Activated gamma-delta T cell treated with anti-CD3 and anti-CD28 coated beads, Interleukin-2, amount 50 U/mL, for 16 hours (primary cell): ENCODE measurements around the gene FIG4.
"Not testable (repeated sequence)": the region's sequence is repeated elsewhere in the genome, so short reads cannot be mapped to it uniquely, and the experiment has no call there.

ENCODE experiments used
- DNase-seq: peaks from one replicate; pipeline ENCODE4 v3.0.0-alpha.2; 2020; ENCODE audit warnings: low read depth

Gene FIG4

GRCh38 chr6:109799129-109799528 is 108.0 kb downstream of the FIG4 start:
- no peak for DNase-seq

GRCh38 chr6:109799664-109800063 is 108.6 kb downstream of the FIG4 start:
- no peak for DNase-seq

- no peak for DNase-seq
These were observed 109.7 kb downstream of the FIG4 start for GRCh38 chr6:109800771-109801170.

DNA sequence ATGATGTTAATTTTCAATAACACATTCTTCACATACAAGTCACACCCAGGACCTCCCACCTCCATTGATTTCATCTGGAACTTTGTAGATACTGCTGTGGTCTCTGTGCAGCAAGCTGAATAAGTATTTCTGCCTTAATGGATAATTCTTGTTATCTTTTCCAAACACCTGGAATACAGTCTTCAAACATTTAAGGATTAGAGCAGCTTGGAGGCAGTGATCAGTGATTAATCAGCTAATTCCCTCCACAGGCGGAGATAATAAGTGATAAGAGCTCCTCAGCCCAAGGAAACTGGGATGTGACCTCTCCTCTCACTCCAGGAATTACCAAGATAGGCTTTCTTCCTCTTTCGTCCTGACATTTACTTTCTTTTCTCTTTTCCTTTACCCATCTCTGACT is 110.7 kb downstream of the FIG4 start:
- DNase-seq: no peak

- DNase-seq: no peak
These were observed 112.9 kb downstream of the FIG4 start for GRCh38 chr6:109804020-109804419.

DNA sequence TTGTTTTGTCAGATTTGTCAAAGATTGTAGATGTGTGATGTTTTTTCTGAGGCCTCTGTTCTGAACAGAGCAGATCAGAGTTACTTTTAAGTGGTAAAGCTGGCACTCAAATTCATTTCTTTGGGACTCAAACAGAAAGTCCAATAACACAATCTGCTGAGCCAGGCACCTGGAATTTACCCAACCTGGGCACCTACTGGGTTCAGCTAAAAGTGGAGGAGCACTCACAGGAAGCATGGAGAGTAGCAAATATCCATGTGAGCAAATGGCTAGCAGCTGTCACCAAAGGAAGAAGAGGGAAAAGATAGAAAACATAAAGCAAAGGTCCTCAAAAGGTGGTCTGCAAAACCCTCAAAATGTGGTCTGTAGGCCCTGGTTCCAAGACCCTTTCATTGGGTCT is 116.8 kb downstream of the FIG4 start:
- DNase-seq: no peak

DNA sequence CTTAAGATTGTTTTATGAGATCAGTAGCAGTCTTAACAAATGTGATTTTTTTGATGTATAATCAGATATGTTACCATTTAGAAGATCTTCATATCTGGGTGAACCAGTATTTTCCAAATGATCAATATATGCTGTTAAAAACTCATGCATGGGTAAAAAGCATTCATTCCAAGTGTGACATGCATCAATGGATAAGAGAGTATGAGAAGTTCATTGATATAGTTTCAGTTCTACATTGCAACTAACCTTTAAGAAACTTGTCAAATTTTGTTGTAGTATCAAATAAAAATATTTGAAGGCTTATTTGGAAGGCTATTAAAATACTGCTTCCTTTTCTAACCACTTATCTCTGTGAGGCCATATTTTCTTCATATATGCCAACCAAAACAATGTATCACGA is 117.7 kb downstream of the FIG4 start:
- no peak for DNase-seq

- no peak for DNase-seq
These were observed 124.0 kb downstream of the FIG4 start for GRCh38 chr6:109815054-109815453.

GRCh38 chr6:109816452-109817374 is 125.6 kb downstream of the FIG4 start:
- DNase-seq: no peak

- no peak for DNase-seq
These were observed 129.7 kb downstream of the FIG4 start for GRCh38 chr6:109820706-109821350.

- DNase-seq: no peak
These were observed 130.3 kb downstream of the FIG4 start for GRCh38 chr6:109821428-109821827.

- DNase-seq: no peak
These were observed 133.0 kb downstream of the FIG4 start for GRCh38 chr6:109824105-109824504.

GRCh38 chr6:109826551-109826950 is 135.5 kb downstream of the FIG4 start:
- no peak for DNase-seq

DNA sequence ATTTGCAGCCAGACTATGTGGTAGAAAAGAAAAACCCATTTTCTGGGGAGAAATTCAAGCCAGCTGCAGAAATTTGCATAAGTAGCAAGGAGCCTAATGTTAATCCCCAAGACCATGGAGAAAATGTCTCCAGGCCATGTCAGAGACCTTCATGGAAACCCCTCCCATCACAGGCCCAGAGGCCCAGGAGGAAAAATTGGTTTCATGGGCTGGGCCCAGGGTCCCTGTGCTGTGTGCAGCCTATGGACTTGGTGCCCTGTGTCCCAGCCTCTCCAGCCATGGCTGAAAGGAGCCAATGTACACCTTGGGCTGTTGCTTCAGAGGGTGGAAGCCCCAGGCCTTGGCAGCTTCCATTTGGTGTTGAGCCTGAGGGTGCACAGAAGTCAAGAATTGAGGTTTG is 140.3 kb downstream of the FIG4 start:
- not testable (repeated sequence) for DNase-seq

GRCh38 chr6:109834131-109834530 is 143.0 kb downstream of the FIG4 start:
- no peak for DNase-seq

DNA sequence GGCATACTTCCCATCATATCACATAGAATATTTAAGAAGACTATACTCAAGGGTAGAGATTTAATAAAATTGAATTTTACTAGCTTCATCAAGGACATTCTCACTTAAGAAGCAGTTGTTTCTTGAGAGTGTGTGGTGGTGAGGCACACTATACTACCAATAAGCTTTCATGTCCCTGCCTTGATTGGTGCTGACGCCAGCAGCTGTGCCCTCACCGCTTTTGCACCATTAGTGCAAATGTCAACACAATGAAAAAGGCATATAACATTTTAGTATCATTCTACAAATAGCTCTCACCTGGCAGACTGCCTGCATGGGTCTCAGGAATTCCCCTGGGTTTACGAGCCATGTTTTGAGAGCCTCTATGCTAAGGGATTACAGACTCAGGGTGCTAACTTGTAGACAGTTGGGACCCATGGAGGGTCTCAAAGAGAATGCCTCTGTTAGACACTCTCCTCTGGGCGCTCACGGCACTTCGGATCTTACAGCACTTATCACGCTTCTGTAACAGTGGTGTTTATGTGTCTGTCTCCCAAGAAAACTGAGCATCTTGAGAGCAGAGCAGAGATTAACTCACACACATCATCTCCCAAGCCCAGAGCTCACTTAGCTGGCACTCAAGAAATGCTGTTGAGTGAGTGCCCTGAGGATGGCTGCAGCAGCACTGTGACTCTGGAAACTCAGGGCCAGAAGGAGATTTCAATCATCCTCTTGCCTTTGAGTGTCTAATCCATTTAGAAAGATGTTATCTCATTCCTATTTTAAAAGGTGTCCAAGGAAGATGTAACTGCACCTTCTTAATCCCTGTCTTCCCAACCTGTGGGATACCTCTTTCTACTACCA is 143.7 kb downstream of the FIG4 start:
- no peak for DNase-seq

- no peak for DNase-seq
These were observed 148.9 kb downstream of the FIG4 start for GRCh38 chr6:109840034-109840433.

DNA sequence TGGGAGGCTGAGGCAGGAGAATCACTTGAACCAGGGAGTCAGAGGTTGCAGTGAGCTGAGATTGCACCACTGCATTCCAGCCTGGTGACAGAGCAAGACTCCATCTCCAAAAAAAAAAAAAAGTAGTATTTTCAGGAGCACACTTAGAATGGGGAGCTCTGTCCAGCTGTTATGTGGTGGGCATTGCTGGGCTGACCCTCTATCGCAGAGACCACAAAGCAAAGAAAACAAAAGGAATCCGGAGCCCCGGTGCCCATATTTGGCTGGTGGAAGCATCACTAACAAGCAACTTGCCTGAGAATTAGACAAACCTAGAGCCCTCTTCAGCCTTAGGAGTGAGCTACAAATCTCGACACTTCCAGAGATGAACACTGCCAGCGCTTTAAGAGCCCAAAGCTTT is 149.7 kb downstream of the FIG4 start:
- no peak for DNase-seq

DNA sequence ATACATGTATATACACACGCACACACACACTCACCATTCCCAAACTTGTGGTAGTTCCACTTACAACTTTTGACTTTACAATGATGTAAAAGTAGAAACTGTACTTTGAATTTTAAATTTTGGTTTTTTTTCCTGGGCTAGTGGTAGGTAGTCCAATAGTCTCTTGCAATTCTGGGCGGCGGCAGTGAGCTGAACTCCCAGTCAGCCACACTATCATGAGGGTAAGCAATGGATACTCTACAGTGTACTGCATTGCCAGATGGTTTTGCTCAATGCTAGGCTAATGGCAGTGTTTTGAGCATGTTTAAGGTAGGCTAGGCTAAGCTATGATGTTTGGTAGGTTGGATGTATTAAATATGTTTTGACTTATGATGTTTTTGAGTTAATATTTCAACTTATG is 150.8 kb downstream of the FIG4 start:
- no peak for DNase-seq

DNA sequence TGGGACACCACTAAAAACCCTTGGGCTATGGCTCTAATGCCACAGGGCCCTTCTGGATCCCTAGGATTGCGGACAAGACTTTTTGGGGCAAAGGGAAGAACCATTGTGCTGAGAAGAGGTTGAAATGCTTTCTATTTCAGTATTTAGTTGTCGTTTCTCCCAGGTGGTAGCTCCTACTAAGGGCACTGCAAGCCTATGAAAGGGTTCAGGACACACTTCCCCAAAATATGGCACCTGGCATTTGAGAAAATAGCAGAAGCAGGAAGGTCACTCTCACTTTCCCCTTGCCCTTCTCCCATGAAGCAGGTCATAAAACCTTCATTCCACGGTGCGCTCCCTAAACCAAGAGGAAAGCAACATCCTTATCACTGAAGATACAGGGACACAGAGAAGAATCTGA is 161.6 kb downstream of the FIG4 start:
- no peak for DNase-seq

DNA sequence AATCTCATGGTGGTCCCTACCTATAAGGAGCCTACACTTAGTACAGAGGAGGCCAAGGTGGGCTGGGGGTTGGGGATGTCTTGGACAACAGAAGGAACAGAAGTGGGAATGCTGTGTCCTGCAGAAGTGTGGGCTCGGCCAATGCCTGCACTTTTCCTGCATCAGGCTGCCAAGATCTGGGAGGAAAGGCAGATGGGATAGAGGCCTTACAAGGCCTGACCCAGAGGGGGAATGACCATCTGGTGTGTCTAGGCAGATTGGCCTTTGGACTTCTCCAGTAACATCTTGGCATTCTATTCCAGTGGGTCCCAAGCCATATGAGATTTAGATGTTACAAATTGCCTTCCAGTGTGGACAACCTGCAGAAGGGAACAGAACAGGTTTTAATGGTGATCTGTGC is 162.3 kb downstream of the FIG4 start:
- DNase-seq: no peak

- DNase-seq: no peak
These were observed 162.9 kb downstream of the FIG4 start for GRCh38 chr6:109853951-109854350.
